Natural killer cell (primary cell): Measurements from ENCODE around the gene ZMAT3. TPM values are rescaled to one million over a fixed set of nuclear protein-coding genes. Genes with fewer than 3 reads are reported as not detected.
"Not testable (repeated sequence)": the region's sequence is repeated elsewhere in the genome, so short reads cannot be mapped to it uniquely, and the experiment has no call there.

Source experiments
- ATAC-seq, 3 donors: fragments of 150-1000 bp in 2 of 3; fragments of 200-7000 bp in 1 of 3; cut with Tn5 transposase; 1 replicate in 1 of 3; 2 replicates in 2 of 3; pipeline ENCODE4 v1.10.0; 2021; ENCODE audit warnings: mild to moderate bottlenecking in 2 of 3, moderate library complexity in 2 of 3
- DNase-seq, 2 donors: peaks; one replicate each; pipeline versions ENCODE4 v3.0.0 to v3.0.0-alpha.2; 2013 to 2021; ENCODE audit warnings: mixed read lengths in 1 of 2
- H3K27ac ChIP-seq: one replicate; pipeline ENCODE4 v1.5.1; 2013; ENCODE audit warnings: mild to moderate bottlenecking, low read length
- H3K27me3 ChIP-seq: one replicate; pipeline ENCODE4 v1.6.1; 2013; ENCODE audit warnings: low read length; ENCODE audit not compliant: control insufficient read depth, insufficient read depth
- H3K36me3 ChIP-seq: one replicate; pipeline ENCODE4 v1.6.1; 2013; ENCODE audit warnings: low read length; ENCODE audit not compliant: control insufficient read depth, insufficient read depth
- H3K4me1 ChIP-seq: one replicate; pipeline ENCODE4 v1.6.1; 2013; ENCODE audit warnings: low read length; ENCODE audit not compliant: control insufficient read depth, insufficient read depth
- H3K4me3 ChIP-seq: one replicate; pipeline ENCODE4 v1.5.1; 2013; ENCODE audit warnings: low read length
- H3K9me3 ChIP-seq: one replicate; pipeline ENCODE4 v1.6.1; 2013; ENCODE audit warnings: low read length; ENCODE audit not compliant: control insufficient read depth, insufficient read depth
- H3K27ac Mint-ChIP-seq, 2 donors: one replicate each; pipeline ENCODE4 v1.8.0; 2022; ENCODE audit warnings: mild to moderate bottlenecking in 2 of 2, mixed read lengths in 2 of 2, moderate library complexity in 1 of 2
- H3K27me3 Mint-ChIP-seq, 2 donors: one replicate each; pipeline ENCODE4 v1.8.0; 2022; ENCODE audit warnings: low read depth in 2 of 2, mixed read lengths in 2 of 2
- H3K36me3 Mint-ChIP-seq: one replicate; pipeline ENCODE4 v1.8.0; 2022; ENCODE audit warnings: mixed read lengths
- H3K4me1 Mint-ChIP-seq, 2 donors: one replicate each; pipeline ENCODE4 v1.8.0; 2022; ENCODE audit warnings: mixed read lengths in 2 of 2
- H3K4me3 Mint-ChIP-seq: one replicate; pipeline ENCODE4 v1.8.0; 2022; ENCODE audit warnings: mild to moderate bottlenecking, moderate library complexity, mixed read lengths
- H3K9me3 Mint-ChIP-seq, 2 donors: one replicate each; pipeline ENCODE4 v1.8.0; 2022; ENCODE audit warnings: mixed read lengths in 2 of 2
- WGBS: methylation state at CpG from one replicate; pipeline ENCODE4 v1.1.7; 2013; ENCODE audit warnings: missing lambda C conversion rate; ENCODE audit not compliant: insufficient coverage; 5-methylcytosine and 5-hydroxymethylcytosine counted together
- intact Hi-C: fragments of 100-400 bp; cut with micrococcal nuclease; formaldehyde crosslinking; loops from one replicate; pipeline ENCODE4 v1.14.2; 2022
- total RNA-seq, 4 donors: library from RNA; stranded (reverse); fragments of 120-200 nt in 1 of 4; gene quantifications; one replicate each; pipeline versions ENCODE4 v1.2.3 to v1.2.4, GENCODE V29; 2013 to 2022
- TF ChIP-seq, protein P1 (sequence below): fragments of 200-600 bp; IDR thresholded peaks from one replicate; pipeline ENCODE4 v1.8.0; 2022; ENCODE audit warnings: antibody characterized with exemption

Gene ZMAT3
- total RNA-seq, 3 donors from 2014 or later (not counting 1 experiment from before 2014, with no cell fraction given) = 22.5 to 32.9 (median 24.1) TPM

DNA sequence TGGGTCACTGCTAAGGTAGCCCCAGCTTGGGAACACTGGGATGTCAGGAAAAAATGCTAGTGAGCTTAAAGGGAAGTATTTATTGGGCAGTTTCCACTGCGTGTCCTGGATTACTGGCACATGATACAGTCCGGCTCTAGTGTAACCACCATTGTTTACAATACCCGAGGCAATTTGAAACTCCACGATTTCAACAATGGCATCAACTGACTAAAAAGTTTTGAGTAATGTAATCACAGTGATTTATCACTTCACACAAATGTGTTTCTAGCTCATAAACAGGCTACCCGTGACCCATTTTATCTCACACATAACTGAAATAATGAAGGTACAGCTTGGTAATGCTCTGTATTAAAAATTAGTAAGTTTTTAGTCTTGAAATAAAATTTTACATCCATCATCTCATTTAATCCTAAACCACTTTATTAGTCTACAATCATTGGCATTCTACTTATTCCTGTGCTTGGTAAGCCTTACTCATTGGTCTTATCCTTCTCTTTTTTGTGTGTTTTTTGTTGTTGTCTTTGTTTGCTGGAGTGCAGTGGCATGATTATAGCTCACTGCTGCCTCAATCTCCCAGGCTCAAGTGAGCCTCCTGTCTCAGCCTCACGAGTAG lies 7.6 kb downstream of the ZMAT3 start:
- TF ChIP-seq, protein P1, sequence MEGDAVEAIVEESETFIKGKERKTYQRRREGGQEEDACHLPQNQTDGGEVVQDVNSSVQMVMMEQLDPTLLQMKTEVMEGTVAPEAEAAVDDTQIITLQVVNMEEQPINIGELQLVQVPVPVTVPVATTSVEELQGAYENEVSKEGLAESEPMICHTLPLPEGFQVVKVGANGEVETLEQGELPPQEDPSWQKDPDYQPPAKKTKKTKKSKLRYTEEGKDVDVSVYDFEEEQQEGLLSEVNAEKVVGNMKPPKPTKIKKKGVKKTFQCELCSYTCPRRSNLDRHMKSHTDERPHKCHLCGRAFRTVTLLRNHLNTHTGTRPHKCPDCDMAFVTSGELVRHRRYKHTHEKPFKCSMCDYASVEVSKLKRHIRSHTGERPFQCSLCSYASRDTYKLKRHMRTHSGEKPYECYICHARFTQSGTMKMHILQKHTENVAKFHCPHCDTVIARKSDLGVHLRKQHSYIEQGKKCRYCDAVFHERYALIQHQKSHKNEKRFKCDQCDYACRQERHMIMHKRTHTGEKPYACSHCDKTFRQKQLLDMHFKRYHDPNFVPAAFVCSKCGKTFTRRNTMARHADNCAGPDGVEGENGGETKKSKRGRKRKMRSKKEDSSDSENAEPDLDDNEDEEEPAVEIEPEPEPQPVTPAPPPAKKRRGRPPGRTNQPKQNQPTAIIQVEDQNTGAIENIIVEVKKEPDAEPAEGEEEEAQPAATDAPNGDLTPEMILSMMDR = no peak
- ATAC-seq (no peak), DNase-seq (no peak)
- Mint-ChIP-seq H3K4me1 (peaks cover 25 to 40% of the 10 kb centered on the region in 2 donors), H3K27ac (no peak overlapping the region), H3K9me3 (no peaks in the 10 kb centered on the region), H3K4me3 (no peak overlapping the region), H3K36me3 (peaks cover 10% of the 10 kb centered on the region), H3K27me3 (no peaks in the 10 kb centered on the region)
- Histone ChIP-seq H3K9me3 (no peaks in the 10 kb centered on the region), H3K27me3 (no peaks in the 10 kb centered on the region), H3K36me3 (peaks cover 15% of the 10 kb centered on the region), H3K4me1 (no peaks in the 10 kb centered on the region), H3K4me3 (no peak overlapping the region), H3K27ac (no peak overlapping the region)
- intact Hi-C loops = no loop called here
- WGBS = 90% methylated on average over 5 of the region's 6 CpGs

DNA sequence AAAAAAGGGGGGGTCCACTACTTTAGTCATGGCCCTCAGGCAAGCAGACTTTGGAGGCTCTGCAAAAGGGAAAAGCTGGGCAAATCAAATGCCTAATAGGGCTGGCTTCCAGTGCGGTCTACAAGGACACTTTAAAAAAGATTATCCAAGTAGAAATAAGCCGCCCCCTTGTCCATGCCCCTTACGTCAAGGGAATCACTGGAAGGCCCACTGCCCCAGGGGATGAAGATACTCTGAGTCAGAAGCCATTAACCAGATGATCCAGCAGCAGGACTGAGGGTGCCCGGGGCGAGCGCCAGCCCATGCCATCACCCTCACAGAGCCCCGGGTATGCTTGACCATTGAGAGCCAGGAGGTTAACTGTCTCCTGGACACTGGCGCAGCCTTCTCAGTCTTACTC lies 15.3 kb downstream of the ZMAT3 start:
- intact Hi-C loops = no loop called here
- TF ChIP-seq, protein P1 = no peak
- WGBS = 96% methylated on average over 7 of the region's 8 CpGs
- no peak for DNase-seq
- H3K4me3 ChIP-seq = no peak overlapping the region
- Mint-ChIP-seq H3K27ac (no peak overlapping the region), H3K4me3 (no peak overlapping the region), H3K27me3 (no peaks in the 10 kb centered on the region), H3K9me3 (no peaks in the 10 kb centered on the region), H3K4me1 (peaks cover 23 to 46% of the 10 kb centered on the region in 2 donors), H3K36me3 (peaks cover 8% of the 10 kb centered on the region)
- ATAC-seq = no peak
- H3K36me3 ChIP-seq = no peaks in the 10 kb centered on the region
- no peaks in the 10 kb centered on the region for H3K27me3 ChIP-seq
- no peak overlapping the region for H3K27ac ChIP-seq
- no peaks in the 10 kb centered on the region for H3K4me1 ChIP-seq
- H3K9me3 ChIP-seq = no peaks in the 10 kb centered on the region

DNA sequence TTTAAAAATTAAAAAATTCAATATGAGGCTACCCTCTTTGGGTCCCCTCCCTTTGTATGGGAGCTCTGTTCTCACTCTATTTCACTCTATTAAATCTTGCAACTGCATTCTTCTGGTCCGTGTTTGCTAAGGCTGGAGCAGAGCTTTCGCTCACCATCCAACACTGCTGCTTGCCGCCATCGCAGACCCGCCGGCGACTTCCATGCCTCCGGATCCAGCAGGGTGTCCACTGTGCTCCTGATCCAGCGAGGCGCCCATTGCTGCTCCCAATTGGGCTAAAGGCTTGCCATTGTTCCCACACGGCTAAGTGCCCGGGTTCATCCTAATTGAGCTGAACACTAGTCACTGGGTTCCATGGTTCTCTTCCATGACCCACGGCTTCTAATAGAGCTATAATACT lies 17.0 kb downstream of the ZMAT3 start:
- DNase-seq = not testable (repeated sequence)

DNA sequence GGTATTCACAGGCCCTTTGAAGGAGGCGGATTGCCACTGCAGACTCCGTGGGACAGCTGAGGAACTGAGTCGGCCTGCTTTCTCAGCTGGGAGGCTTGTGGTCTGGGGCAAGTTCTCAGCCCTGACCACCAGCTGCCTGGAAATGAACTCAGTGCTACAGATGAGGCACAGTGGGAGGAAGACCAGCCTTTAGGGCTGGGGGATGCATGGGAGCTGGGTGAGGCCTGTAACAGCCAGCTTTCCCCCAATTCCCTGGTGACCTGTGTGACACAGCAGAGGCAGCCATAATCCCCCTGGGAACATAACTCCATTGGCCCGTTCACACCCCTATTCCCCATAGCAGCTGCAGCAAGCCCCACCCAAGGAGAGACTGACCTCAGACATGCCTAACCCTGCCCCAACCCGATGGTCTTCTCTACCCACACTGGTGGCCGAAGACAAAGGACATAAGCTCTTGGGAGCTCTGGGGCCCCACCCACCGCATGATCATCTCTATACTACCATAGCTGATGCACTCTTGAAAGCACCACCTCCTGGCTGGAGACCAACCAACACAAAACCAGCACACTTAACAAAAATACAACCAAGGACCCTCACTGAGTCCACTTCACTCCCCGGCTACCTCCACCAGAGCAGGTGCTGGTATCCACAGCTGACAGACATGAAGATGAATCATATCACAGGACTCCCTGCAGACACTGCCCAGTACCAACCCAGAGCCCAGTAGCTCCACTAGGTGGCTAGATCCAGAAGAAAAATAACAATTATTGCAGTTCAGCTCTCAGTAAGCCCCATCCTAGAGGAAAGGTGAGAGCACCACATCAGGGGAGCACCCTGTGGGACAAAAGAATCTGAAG lies 24.9 kb downstream of the ZMAT3 start:
- Mint-ChIP-seq H3K4me3 (peak overlapping the region; percentile 73), H3K36me3 (no peaks in the 10 kb centered on the region), H3K27me3 (no peaks in the 10 kb centered on the region), H3K27ac (peak overlapping the region; percentile 16 to 51), H3K4me1 (peaks cover 51 to 70% of the 10 kb centered on the region in 2 donors), H3K9me3 (no peaks in the 10 kb centered on the region)
- ATAC-seq (peak; percentile 35 to 76 (median 47)), DNase-seq (no peak)
- no peaks in the 10 kb centered on the region for H3K27me3 ChIP-seq
- no peaks in the 10 kb centered on the region for H3K36me3 ChIP-seq
- TF ChIP-seq, protein P1 = no peak
- 48% methylated on average over 8 of the region's 8 CpGs for WGBS
- H3K4me1 ChIP-seq = peaks cover 12% of the 10 kb centered on the region
- intact Hi-C loops = no loop called here
- H3K9me3 ChIP-seq = no peaks in the 10 kb centered on the region
- peak overlapping the region; percentile 1 for H3K27ac ChIP-seq
- H3K4me3 ChIP-seq = no peak overlapping the region

More for the DNA sequence above, 17.0 kb downstream of the ZMAT3 start:
- H3K4me3 ChIP-seq, ATAC-seq, intact Hi-C loops, H3K9me3 ChIP-seq, H3K9me3 Mint-ChIP-seq, H3K4me1 ChIP-seq, H3K27me3 ChIP-seq, H3K27ac ChIP-seq, H3K36me3 Mint-ChIP-seq, H3K36me3 ChIP-seq, H3K4me3 Mint-ChIP-seq, H3K27me3 Mint-ChIP-seq: not testable (repeated sequence)
- WGBS = 97% methylated on average over 13 of the region's 13 CpGs
- Mint-ChIP-seq H3K27ac (peak overlapping the region in 1 of 2 donors; percentile 45), H3K4me1 (peaks cover 32 to 54% of the 10 kb centered on the region in 2 donors)
